B cell (primary cell): ENCODE measurements around the gene HSD17B4.
"Not testable (repeated sequence)": the region's sequence is repeated elsewhere in the genome, so short reads cannot be mapped to it uniquely, and the experiment has no call there.

Experiments used
- EZH2 ChIP-seq: IDR thresholded peaks from 2 replicates; pipeline ENCODE4 v1.6.1; 2012; ENCODE audit warnings: borderline replicate concordance, low read depth, mild to moderate bottlenecking, moderate library complexity, low read length; ENCODE audit not compliant: insufficient read depth, poor library complexity, severe bottlenecking
- TF ChIP-seq, protein P1 (sequence below): fragments of 200-600 bp; IDR thresholded peaks from one replicate; pipeline ENCODE4 v1.8.0; 2022; ENCODE audit warnings: antibody characterized with exemption, mild to moderate bottlenecking

DNA sequence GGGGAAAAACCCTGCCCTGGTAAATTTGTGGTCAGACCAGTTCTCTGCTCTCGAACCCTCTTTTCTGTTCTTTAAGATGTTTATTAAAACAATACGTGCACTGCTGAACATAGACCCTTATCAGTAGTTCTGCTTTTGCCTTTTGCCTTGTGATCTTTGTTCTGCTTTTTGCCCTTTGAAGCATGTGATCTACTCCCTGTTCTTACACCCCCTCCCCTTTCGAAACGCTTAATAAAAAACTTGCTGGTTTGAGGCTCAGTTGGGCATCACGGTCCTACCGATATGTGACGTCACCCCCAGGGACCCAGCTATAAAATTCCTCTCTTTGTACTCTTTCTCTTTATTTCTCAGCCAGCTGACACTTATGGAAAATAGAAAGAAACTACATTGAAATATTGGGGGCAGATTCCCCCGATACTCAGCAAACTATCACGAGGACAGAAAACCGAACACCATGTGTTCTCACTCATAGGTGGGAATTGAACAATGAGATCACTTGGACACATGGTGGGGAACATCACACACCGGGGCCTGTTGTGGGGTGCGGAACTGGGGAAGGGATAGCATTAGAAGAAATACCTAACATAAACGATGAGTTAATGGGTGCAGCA, 38.1 kb upstream of the HSD17B4 start:
- TF ChIP-seq, protein P1, sequence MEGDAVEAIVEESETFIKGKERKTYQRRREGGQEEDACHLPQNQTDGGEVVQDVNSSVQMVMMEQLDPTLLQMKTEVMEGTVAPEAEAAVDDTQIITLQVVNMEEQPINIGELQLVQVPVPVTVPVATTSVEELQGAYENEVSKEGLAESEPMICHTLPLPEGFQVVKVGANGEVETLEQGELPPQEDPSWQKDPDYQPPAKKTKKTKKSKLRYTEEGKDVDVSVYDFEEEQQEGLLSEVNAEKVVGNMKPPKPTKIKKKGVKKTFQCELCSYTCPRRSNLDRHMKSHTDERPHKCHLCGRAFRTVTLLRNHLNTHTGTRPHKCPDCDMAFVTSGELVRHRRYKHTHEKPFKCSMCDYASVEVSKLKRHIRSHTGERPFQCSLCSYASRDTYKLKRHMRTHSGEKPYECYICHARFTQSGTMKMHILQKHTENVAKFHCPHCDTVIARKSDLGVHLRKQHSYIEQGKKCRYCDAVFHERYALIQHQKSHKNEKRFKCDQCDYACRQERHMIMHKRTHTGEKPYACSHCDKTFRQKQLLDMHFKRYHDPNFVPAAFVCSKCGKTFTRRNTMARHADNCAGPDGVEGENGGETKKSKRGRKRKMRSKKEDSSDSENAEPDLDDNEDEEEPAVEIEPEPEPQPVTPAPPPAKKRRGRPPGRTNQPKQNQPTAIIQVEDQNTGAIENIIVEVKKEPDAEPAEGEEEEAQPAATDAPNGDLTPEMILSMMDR: not testable (repeated sequence)
- not testable (repeated sequence) for TF ChIP-seq EZH2
